HEK293 (cell line): ENCODE results near the gene TRAPPC3L.

Source experiments
- CTCF ChIA-PET: fragments of 350-600 bp; formaldehyde crosslinking; extraction: SDS; loops from one replicate; lab custom pipeline; 2021; ENCODE audit warnings: antibody characterized with exemption; lab: Yijun Ruan, JAX
- POLR2A ChIA-PET: fragments of 300-600 bp; formaldehyde crosslinking; extraction: SDS; loops from one replicate; lab custom pipeline; 2020; ENCODE audit warnings: antibody characterized with exemption, inconsistent platforms; lab: Yijun Ruan, JAX
- H3K27ac ChIP-seq: fragments of 200-500 bp; sonication (Bioruptor generic); 2 replicates; pipeline ENCODE4 v1.5.1; 2014; ENCODE audit warnings: low read depth, low read length, control low read depth, inconsistent platforms; ENCODE audit errors: extremely low read depth
- H3K36me3 ChIP-seq, 2 experiments: fragments of 200-500 bp in 1 of 2; sonication (Bioruptor generic) in 1 of 2; 1 replicate in 1 of 2; 2 replicates in 1 of 2; pipeline ENCODE4 v1.5.1; 2014 to 2017; ENCODE audit warnings: inconsistent platforms in 2 of 2, low read length in 2 of 2; ENCODE audit not compliant: control insufficient read depth in 2 of 2, insufficient read depth in 1 of 2
- H3K4me1 ChIP-seq: fragments of 200-500 bp; sonication (Bioruptor generic); 2 replicates; pipeline ENCODE4 v1.5.1; 2014; ENCODE audit warnings: mild to moderate bottlenecking, low read length, inconsistent platforms; ENCODE audit not compliant: control insufficient read depth, insufficient read depth
- H3K4me3 ChIP-seq: 2 replicates; pipeline ENCODE4 v1.5.1; 2011; ENCODE audit warnings: low read depth, mild to moderate bottlenecking, control low read depth, low read length, moderate library complexity
- H3K9me3 ChIP-seq: fragments of 200-500 bp; sonication (Bioruptor generic); 2 replicates; pipeline ENCODE4 v1.5.1; 2014; ENCODE audit warnings: low read depth, low read length, inconsistent platforms; ENCODE audit not compliant: control insufficient read depth, insufficient read depth
- BCL11B ChIP-seq: fragments of 450-650 bp; formaldehyde crosslinking; IDR thresholded peaks from 2 replicates; pipeline ENCODE4 v1.5.1; 2016; ENCODE audit warnings: low read depth, missing biosample characterization, missing genetic modification characterization
- CTCF ChIP-seq: fragments of 450-650 bp; formaldehyde crosslinking; IDR thresholded peaks from 2 replicates; pipeline ENCODE4 v1.5.1; 2016; ENCODE audit warnings: missing biosample characterization, missing genetic modification characterization
- HOXD13 ChIP-seq: sonication (generic); formaldehyde crosslinking; IDR thresholded peaks from 2 replicates; pipeline ENCODE4 v1.8.0; 2022; ENCODE audit warnings: missing genetic modification reagents, borderline replicate concordance
- OVOL3 ChIP-seq: fragments of 450-650 bp; formaldehyde crosslinking; IDR thresholded peaks from 2 replicates; pipeline ENCODE4 v1.5.1; 2016; ENCODE audit warnings: missing biosample characterization, missing genetic modification characterization
- SP3 ChIP-seq: fragments of 450-650 bp; formaldehyde crosslinking; IDR thresholded peaks from 2 replicates; pipeline ENCODE4 v1.5.1; 2016; ENCODE audit warnings: missing biosample characterization, missing genetic modification characterization
- ZNF221 ChIP-seq: fragments of 450-650 bp; formaldehyde crosslinking; IDR thresholded peaks from 2 replicates; pipeline ENCODE4 v1.5.1; 2017; ENCODE audit warnings: missing biosample characterization, missing genetic modification characterization, borderline replicate concordance
- ZNF239 ChIP-seq: fragments of 450-650 bp; formaldehyde crosslinking; IDR thresholded peaks from 2 replicates; pipeline ENCODE4 v1.5.1; 2016; ENCODE audit warnings: missing biosample characterization, missing genetic modification characterization
- ZNF48 ChIP-seq: fragments of 450-650 bp; formaldehyde crosslinking; IDR thresholded peaks from 2 replicates; pipeline ENCODE4 v1.5.1; 2016; ENCODE audit warnings: missing biosample characterization, missing genetic modification characterization
- ZNF548 ChIP-seq: fragments of 450-650 bp; formaldehyde crosslinking; IDR thresholded peaks from 2 replicates; pipeline ENCODE4 v1.5.1; 2016; ENCODE audit warnings: missing biosample characterization, missing genetic modification characterization
- ZNF654 ChIP-seq: fragments of 450-650 bp; formaldehyde crosslinking; IDR thresholded peaks from 2 replicates; pipeline ENCODE4 v1.5.1; 2016; ENCODE audit warnings: low read depth, missing biosample characterization, missing genetic modification characterization
- ZNF660 ChIP-seq: fragments of 450-650 bp; IDR thresholded peaks from 2 replicates; pipeline ENCODE4 v1.5.1; 2018; ENCODE audit warnings: missing biosample characterization, mild to moderate bottlenecking, missing genetic modification characterization
- ZNF692 ChIP-seq: fragments of 450-650 bp; formaldehyde crosslinking; IDR thresholded peaks from 2 replicates; pipeline ENCODE4 v1.5.1; 2016; ENCODE audit warnings: missing biosample characterization, missing genetic modification characterization
- ZNF747 ChIP-seq: fragments of 450-650 bp; formaldehyde crosslinking; IDR thresholded peaks from 2 replicates; pipeline ENCODE4 v1.5.1; 2016; ENCODE audit warnings: missing biosample characterization, missing genetic modification characterization
- ZNF785 ChIP-seq: fragments of 450-650 bp; formaldehyde crosslinking; IDR thresholded peaks from 2 replicates; pipeline ENCODE4 v1.5.1; 2016; ENCODE audit warnings: missing biosample characterization, missing genetic modification characterization
- TF ChIP-seq, protein P1 (sequence below): fragments of 450-650 bp; formaldehyde crosslinking; IDR thresholded peaks from 2 replicates; pipeline ENCODE4 v1.5.1; 2016; ENCODE audit warnings: missing biosample characterization, missing genetic modification characterization, borderline replicate concordance
- TF ChIP-seq, protein P2 (sequence below): fragments of 450-650 bp; formaldehyde crosslinking; IDR thresholded peaks from 2 replicates; pipeline ENCODE4 v1.5.1; 2016; ENCODE audit warnings: missing biosample characterization, missing genetic modification characterization
- TF ChIP-seq, protein P3 (sequence below): fragments of 450-650 bp; formaldehyde crosslinking; IDR thresholded peaks from 2 replicates; pipeline ENCODE4 v1.5.1; 2016; ENCODE audit warnings: missing biosample characterization, missing genetic modification characterization
- TF ChIP-seq, protein P4 (sequence below): IDR thresholded peaks from 2 replicates; pipeline ENCODE4 v1.6.1; 2011; ENCODE audit warnings: mild to moderate bottlenecking, low read depth, low read length, borderline replicate concordance
- TF ChIP-seq, protein P5 (sequence below): fragments of 450-650 bp; formaldehyde crosslinking; IDR thresholded peaks from 2 replicates; pipeline ENCODE4 v1.5.1; 2016; ENCODE audit warnings: missing biosample characterization, missing genetic modification characterization

TRAPPC3L gene

GRCh38 chr6:116562019-116562403 lies 16.5 kb upstream of the TRAPPC3L start (continued):
- TF ChIP-seq, protein P1, sequence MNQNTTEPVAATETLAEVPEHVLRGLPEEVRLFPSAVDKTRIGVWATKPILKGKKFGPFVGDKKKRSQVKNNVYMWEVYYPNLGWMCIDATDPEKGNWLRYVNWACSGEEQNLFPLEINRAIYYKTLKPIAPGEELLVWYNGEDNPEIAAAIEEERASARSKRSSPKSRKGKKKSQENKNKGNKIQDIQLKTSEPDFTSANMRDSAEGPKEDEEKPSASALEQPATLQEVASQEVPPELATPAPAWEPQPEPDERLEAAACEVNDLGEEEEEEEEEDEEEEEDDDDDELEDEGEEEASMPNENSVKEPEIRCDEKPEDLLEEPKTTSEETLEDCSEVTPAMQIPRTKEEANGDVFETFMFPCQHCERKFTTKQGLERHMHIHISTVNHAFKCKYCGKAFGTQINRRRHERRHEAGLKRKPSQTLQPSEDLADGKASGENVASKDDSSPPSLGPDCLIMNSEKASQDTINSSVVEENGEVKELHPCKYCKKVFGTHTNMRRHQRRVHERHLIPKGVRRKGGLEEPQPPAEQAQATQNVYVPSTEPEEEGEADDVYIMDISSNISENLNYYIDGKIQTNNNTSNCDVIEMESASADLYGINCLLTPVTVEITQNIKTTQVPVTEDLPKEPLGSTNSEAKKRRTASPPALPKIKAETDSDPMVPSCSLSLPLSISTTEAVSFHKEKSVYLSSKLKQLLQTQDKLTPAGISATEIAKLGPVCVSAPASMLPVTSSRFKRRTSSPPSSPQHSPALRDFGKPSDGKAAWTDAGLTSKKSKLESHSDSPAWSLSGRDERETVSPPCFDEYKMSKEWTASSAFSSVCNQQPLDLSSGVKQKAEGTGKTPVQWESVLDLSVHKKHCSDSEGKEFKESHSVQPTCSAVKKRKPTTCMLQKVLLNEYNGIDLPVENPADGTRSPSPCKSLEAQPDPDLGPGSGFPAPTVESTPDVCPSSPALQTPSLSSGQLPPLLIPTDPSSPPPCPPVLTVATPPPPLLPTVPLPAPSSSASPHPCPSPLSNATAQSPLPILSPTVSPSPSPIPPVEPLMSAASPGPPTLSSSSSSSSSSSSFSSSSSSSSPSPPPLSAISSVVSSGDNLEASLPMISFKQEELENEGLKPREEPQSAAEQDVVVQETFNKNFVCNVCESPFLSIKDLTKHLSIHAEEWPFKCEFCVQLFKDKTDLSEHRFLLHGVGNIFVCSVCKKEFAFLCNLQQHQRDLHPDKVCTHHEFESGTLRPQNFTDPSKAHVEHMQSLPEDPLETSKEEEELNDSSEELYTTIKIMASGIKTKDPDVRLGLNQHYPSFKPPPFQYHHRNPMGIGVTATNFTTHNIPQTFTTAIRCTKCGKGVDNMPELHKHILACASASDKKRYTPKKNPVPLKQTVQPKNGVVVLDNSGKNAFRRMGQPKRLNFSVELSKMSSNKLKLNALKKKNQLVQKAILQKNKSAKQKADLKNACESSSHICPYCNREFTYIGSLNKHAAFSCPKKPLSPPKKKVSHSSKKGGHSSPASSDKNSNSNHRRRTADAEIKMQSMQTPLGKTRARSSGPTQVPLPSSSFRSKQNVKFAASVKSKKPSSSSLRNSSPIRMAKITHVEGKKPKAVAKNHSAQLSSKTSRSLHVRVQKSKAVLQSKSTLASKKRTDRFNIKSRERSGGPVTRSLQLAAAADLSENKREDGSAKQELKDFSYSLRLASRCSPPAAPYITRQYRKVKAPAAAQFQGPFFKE (tag by site-specific recombination) = no peak
- no peak for TF ChIP-seq OVOL3
- TF ChIP-seq, protein P2, sequence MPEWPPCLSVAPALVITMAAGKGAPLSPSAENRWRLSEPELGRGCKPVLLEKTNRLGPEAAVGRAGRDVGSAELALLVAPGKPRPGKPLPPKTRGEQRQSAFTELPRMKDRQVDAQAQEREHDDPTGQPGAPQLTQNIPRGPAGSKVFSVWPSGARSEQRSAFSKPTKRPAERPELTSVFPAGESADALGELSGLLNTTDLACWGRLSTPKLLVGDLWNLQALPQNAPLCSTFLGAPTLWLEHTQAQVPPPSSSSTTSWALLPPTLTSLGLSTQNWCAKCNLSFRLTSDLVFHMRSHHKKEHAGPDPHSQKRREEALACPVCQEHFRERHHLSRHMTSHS (tag by site-specific recombination) = no peak
- TF ChIP-seq, protein P3, sequence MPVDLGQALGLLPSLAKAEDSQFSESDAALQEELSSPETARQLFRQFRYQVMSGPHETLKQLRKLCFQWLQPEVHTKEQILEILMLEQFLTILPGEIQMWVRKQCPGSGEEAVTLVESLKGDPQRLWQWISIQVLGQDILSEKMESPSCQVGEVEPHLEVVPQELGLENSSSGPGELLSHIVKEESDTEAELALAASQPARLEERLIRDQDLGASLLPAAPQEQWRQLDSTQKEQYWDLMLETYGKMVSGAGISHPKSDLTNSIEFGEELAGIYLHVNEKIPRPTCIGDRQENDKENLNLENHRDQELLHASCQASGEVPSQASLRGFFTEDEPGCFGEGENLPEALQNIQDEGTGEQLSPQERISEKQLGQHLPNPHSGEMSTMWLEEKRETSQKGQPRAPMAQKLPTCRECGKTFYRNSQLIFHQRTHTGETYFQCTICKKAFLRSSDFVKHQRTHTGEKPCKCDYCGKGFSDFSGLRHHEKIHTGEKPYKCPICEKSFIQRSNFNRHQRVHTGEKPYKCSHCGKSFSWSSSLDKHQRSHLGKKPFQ (tag by site-specific recombination) = no peak
- TF ChIP-seq HOXD13 = no peak
- no peak for TF ChIP-seq ZNF747
- TF ChIP-seq, protein P4, sequence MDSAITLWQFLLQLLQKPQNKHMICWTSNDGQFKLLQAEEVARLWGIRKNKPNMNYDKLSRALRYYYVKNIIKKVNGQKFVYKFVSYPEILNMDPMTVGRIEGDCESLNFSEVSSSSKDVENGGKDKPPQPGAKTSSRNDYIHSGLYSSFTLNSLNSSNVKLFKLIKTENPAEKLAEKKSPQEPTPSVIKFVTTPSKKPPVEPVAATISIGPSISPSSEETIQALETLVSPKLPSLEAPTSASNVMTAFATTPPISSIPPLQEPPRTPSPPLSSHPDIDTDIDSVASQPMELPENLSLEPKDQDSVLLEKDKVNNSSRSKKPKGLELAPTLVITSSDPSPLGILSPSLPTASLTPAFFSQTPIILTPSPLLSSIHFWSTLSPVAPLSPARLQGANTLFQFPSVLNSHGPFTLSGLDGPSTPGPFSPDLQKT = no peak
- no peak for TF ChIP-seq SP3 (tag by site-specific recombination)
- TF ChIP-seq, all 188 proteins: peak for 0

DNA sequence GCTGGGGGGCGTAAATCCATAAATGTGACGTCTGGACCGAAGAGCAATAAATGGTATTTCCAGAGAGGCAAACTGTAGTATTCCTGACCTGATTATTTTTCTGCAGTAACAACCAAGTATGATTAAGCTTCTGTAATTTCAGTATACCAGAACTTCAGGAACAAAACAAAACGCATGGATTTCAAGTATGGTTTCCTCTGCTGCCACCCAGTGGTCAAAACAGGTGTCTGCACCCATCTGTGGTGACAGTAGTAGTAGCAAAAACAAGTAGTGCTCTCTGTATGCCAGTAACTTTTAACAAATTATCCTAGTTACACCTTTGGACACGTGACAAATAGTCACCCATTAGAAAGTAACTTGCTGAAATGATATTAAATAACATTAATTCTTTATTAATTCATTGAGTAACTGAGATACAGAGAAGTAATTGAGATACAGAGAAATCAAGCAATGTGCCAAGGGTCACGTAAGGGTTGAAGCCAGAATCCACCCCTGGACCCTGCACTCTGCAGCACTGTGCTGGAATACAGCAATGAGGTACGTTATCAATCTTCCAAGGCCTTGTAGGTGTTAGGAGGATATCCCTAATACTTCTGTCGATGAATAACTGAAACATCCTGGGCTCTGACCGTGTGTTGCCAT lies 16.0 kb upstream of the TRAPPC3L start:
- no peaks in the 10 kb centered on the region for H3K9me3 ChIP-seq
- H3K4me3 ChIP-seq = no peak overlapping the region
- ChIA-PET CTCF (interaction anchor here (0.6 to 7.0 kb wide), 65 partner anchors 8 to 450 kb away, joined by 3 to 159 read pairs (median 4); partner anchors contain the start of genes CALHM4, CALHM5, RWDD1 and TRAPPC3L), POLR2A (interaction anchor here (0.9 to 1.4 kb wide), 2 partner anchors 9 kb away, joined by 4 to 6 read pairs; partner anchors contain the start of gene RWDD1)
- H3K4me1 ChIP-seq = peaks cover 4% of the 10 kb centered on the region; the same call in 1 of the 2 replicates
- no peak overlapping the region for H3K27ac ChIP-seq
- H3K36me3 ChIP-seq = no peaks in the 10 kb centered on the region
- no peak for TF ChIP-seq ZNF221 (tag by site-specific recombination)
- no peak for TF ChIP-seq ZNF692
- no peak for TF ChIP-seq ZNF239
- TF ChIP-seq, protein P5, sequence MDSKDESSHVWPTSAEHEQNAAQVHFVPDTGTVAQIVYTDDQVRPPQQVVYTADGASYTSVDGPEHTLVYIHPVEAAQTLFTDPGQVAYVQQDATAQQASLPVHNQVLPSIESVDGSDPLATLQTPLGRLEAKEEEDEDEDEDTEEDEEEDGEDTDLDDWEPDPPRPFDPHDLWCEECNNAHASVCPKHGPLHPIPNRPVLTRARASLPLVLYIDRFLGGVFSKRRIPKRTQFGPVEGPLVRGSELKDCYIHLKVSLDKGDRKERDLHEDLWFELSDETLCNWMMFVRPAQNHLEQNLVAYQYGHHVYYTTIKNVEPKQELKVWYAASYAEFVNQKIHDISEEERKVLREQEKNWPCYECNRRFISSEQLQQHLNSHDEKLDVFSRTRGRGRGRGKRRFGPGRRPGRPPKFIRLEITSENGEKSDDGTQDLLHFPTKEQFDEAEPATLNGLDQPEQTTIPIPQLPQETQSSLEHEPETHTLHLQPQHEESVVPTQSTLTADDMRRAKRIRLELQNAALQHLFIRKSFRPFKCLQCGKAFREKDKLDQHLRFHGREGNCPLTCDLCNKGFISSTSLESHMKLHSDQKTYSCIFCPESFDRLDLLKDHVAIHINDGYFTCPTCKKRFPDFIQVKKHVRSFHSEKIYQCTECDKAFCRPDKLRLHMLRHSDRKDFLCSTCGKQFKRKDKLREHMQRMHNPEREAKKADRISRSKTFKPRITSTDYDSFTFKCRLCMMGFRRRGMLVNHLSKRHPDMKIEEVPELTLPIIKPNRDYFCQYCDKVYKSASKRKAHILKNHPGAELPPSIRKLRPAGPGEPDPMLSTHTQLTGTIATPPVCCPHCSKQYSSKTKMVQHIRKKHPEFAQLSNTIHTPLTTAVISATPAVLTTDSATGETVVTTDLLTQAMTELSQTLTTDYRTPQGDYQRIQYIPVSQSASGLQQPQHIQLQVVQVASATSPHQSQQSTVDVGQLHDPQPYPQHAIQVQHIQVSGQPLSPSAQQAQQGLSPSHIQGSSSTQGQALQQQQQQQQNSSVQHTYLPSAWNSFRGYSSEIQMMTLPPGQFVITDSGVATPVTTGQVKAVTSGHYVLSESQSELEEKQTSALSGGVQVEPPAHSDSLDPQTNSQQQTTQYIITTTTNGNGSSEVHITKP = no peak
- TF ChIP-seq ZNF48 = no peak
- no peak for TF ChIP-seq BCL11B (tag by site-specific recombination)
- TF ChIP-seq ZNF654 (tag by site-specific recombination) = peak; percentile 89
- TF ChIP-seq ZNF785 (tag by site-specific recombination) = no peak
- TF ChIP-seq CTCF (tag by site-specific recombination) = peak; percentile 48; the same call in 1 of the 2 replicates
- no peak for TF ChIP-seq ZNF548 (tag by site-specific recombination)
- TF ChIP-seq ZNF660 (tag by site-specific recombination) = peak; percentile 64; the same call in 1 of the 2 replicates
